H9 (cell line): ENCODE results near the gene VPS54. TPM values are rescaled to one million over a fixed set of nuclear protein-coding genes. Genes with fewer than 3 reads are reported as not detected.

ENCODE experiments used
- DNase-seq: peaks from one replicate; pipeline ENCODE4 v3.0.0-alpha.2; 2017
- H2AFZ ChIP-seq: one replicate; pipeline ENCODE4 v1.6.1; 2013; ENCODE audit warnings: mild to moderate bottlenecking, low read length, control low read depth, moderate library complexity
- H2AK5ac ChIP-seq: 2 replicates; pipeline ENCODE4 v1.6.1; 2013; ENCODE audit warnings: low read length, control low read depth, mixed read lengths; ENCODE audit not compliant: insufficient read length
- H2BK120ac ChIP-seq: one replicate; pipeline ENCODE4 v1.6.1; 2013; ENCODE audit warnings: low read depth, mild to moderate bottlenecking, low read length, control low read depth, inconsistent platforms; ENCODE audit not compliant: poor library complexity, severe bottlenecking
- H2BK12ac ChIP-seq: 2 replicates; pipeline ENCODE4 v1.6.1; 2013; ENCODE audit warnings: low read length, control low read depth, mixed read lengths, low read depth; ENCODE audit not compliant: insufficient read length
- H2BK15ac ChIP-seq: 2 replicates; pipeline ENCODE4 v1.6.1; 2013; ENCODE audit warnings: low read depth, low read length, control low read depth
- H2BK20ac ChIP-seq: one replicate; pipeline ENCODE4 v1.6.1; 2013; ENCODE audit warnings: low read depth, mild to moderate bottlenecking, low read length, control low read depth, inconsistent platforms; ENCODE audit not compliant: poor library complexity, severe bottlenecking
- H2BK5ac ChIP-seq: 2 replicates; pipeline ENCODE4 v1.6.1; 2013; ENCODE audit warnings: low read length, control low read depth, mixed read lengths; ENCODE audit not compliant: insufficient read length
- H3K14ac ChIP-seq: 2 replicates; pipeline ENCODE4 v1.6.1; 2013; ENCODE audit warnings: low read length, control low read depth; ENCODE audit not compliant: insufficient read depth
- H3K18ac ChIP-seq: 2 replicates; pipeline ENCODE4 v1.6.1; 2013; ENCODE audit warnings: low read depth, mild to moderate bottlenecking, mixed read lengths, low read length, control low read depth; ENCODE audit not compliant: insufficient read length
- H3K23ac ChIP-seq: 2 replicates; pipeline ENCODE4 v1.6.1; 2013; ENCODE audit warnings: low read length, control low read depth, mixed read lengths, low read depth; ENCODE audit not compliant: insufficient read length
- H3K23me2 ChIP-seq: 2 replicates; pipeline ENCODE4 v1.6.1; 2013; ENCODE audit warnings: low read depth, mild to moderate bottlenecking, mixed read lengths, low read length, control low read depth; ENCODE audit not compliant: insufficient read length, poor library complexity, severe bottlenecking
- H3K27ac ChIP-seq: 2 replicates; pipeline ENCODE4 v1.5.1; 2013; ENCODE audit warnings: low read length, control low read depth, mixed read lengths, low read depth; ENCODE audit not compliant: insufficient read length
- H3K27me3 ChIP-seq: 2 replicates; pipeline ENCODE4 v1.6.1; 2013; ENCODE audit warnings: low read length, control low read depth, inconsistent platforms; ENCODE audit not compliant: insufficient read depth
- H3K4ac ChIP-seq: 2 replicates; pipeline ENCODE4 v1.6.1; 2013; ENCODE audit warnings: low read depth, mild to moderate bottlenecking, control low read depth, inconsistent platforms, low read length, moderate library complexity
- H3K4me1 ChIP-seq: 2 replicates; pipeline ENCODE4 v1.6.1; 2013; ENCODE audit warnings: low read length, control low read depth, inconsistent platforms; ENCODE audit not compliant: insufficient read depth
- H3K4me2 ChIP-seq: 2 replicates; pipeline ENCODE4 v1.6.1; 2013; ENCODE audit warnings: low read length, control low read depth, mixed read lengths; ENCODE audit not compliant: insufficient read length, insufficient read depth
- H3K56ac ChIP-seq: 2 replicates; pipeline ENCODE4 v1.6.1; 2013; ENCODE audit warnings: low read depth, mild to moderate bottlenecking, mixed read lengths, low read length, control low read depth; ENCODE audit not compliant: insufficient read length
- H3K79me1 ChIP-seq: 2 replicates; pipeline ENCODE4 v1.6.1; 2013; ENCODE audit warnings: low read depth, mild to moderate bottlenecking, moderate library complexity, low read length, control low read depth, inconsistent platforms; ENCODE audit not compliant: insufficient read depth, poor library complexity, severe bottlenecking
- H3K79me2 ChIP-seq: 2 replicates; pipeline ENCODE4 v1.6.1; 2013; ENCODE audit warnings: low read length, control low read depth, inconsistent platforms; ENCODE audit not compliant: insufficient read depth
- H3K9ac ChIP-seq: 2 replicates; pipeline ENCODE4 v1.6.1; 2013; ENCODE audit warnings: low read length, control low read depth, mixed read lengths; ENCODE audit not compliant: insufficient read length; ENCODE audit errors: extremely low read depth
- H3K9me3 ChIP-seq: one replicate; pipeline ENCODE4 v1.6.1; 2013; ENCODE audit warnings: low read depth, low read length, inconsistent platforms; ENCODE audit not compliant: control insufficient read depth
- H3T11ph ChIP-seq: one replicate; pipeline ENCODE4 v1.6.1; 2013; ENCODE audit warnings: mild to moderate bottlenecking, low read length, control low read depth, inconsistent platforms
- H4K20me1 ChIP-seq: one replicate; pipeline ENCODE4 v1.6.1; 2013; ENCODE audit not compliant: control insufficient read depth, insufficient read length, insufficient read depth
- H4K5ac ChIP-seq: 2 replicates; pipeline ENCODE4 v1.6.1; 2013; ENCODE audit warnings: low read depth, mild to moderate bottlenecking, mixed read lengths, low read length, control low read depth; ENCODE audit not compliant: insufficient read length
- H4K8ac ChIP-seq: replicated peaks from 2 replicates; pipeline ENCODE4 v1.6.1; 2013; ENCODE audit warnings: low read length, control low read depth, mixed read lengths, low read depth; ENCODE audit not compliant: insufficient read length
- H4K91ac ChIP-seq: 2 replicates; pipeline ENCODE4 v1.6.1; 2013; ENCODE audit warnings: low read depth, mild to moderate bottlenecking, moderate library complexity, mixed read lengths, low read length, control low read depth; ENCODE audit not compliant: insufficient read length
- H3K27ac Mint-ChIP-seq, 3 experiments: 2 replicates in 2 of 3; 3 replicates in 1 of 3; pipeline ENCODE4 v1.8.0; 2020 to 2021; ENCODE audit warnings: mixed read lengths in 3 of 3, mild to moderate bottlenecking in 1 of 3, moderate library complexity in 1 of 3
- H3K27me3 Mint-ChIP-seq: 2 replicates; pipeline ENCODE4 v1.8.0; 2021; ENCODE audit warnings: low read depth, mild to moderate bottlenecking, moderate library complexity, mixed read lengths
- H3K36me3 Mint-ChIP-seq, 3 experiments: 2 replicates in 2 of 3; 3 replicates in 1 of 3; pipeline ENCODE4 v1.8.0; 2020 to 2021; ENCODE audit warnings: low read depth in 3 of 3, mixed read lengths in 3 of 3; ENCODE audit not compliant: insufficient read depth in 1 of 3
- H3K4me1 Mint-ChIP-seq, 2 experiments: 2 replicates each; pipeline ENCODE4 v1.8.0; 2020; ENCODE audit warnings: mixed read lengths in 2 of 2
- H3K4me3 Mint-ChIP-seq, 2 experiments: 2 replicates in 1 of 2; 3 replicates in 1 of 2; pipeline ENCODE4 v1.8.0; 2020 to 2021; ENCODE audit warnings: mild to moderate bottlenecking in 2 of 2, mixed read lengths in 2 of 2, moderate library complexity in 1 of 2
- H3K9me3 Mint-ChIP-seq, 2 experiments: 2 replicates in 1 of 2; 3 replicates in 1 of 2; pipeline ENCODE4 v1.8.0; 2020; ENCODE audit warnings: mild to moderate bottlenecking in 2 of 2, mixed read lengths in 2 of 2, moderate library complexity in 1 of 2
- WGBS: extraction: QIAGEN DNeasy Blood & Tissue Kit; methylation state at CpG from one replicate; pipeline ENCODE4 v1.1.7; 2013; ENCODE audit warnings: missing lambda C conversion rate, low lambda C conversion rate, mixed read lengths; ENCODE audit not compliant: insufficient read length; ENCODE audit errors: extremely low coverage; 5-methylcytosine and 5-hydroxymethylcytosine counted together
- total RNA-seq: library from RNA; stranded (reverse); gene quantifications from 2 replicates; pipeline ENCODE4 v1.2.1, GENCODE V29; 2021
- TF ChIP-seq, protein P1 (sequence below): fragments of 200-600 bp; sonication (generic); conservative IDR thresholded peaks from 3 replicates; pipeline ENCODE4 v1.8.0; 2021; ENCODE audit warnings: antibody characterized with exemption, mild to moderate bottlenecking

The VPS54 gene
- total RNA-seq, 1 experiment from 2014 or later, result 13.4 TPM

DNA sequence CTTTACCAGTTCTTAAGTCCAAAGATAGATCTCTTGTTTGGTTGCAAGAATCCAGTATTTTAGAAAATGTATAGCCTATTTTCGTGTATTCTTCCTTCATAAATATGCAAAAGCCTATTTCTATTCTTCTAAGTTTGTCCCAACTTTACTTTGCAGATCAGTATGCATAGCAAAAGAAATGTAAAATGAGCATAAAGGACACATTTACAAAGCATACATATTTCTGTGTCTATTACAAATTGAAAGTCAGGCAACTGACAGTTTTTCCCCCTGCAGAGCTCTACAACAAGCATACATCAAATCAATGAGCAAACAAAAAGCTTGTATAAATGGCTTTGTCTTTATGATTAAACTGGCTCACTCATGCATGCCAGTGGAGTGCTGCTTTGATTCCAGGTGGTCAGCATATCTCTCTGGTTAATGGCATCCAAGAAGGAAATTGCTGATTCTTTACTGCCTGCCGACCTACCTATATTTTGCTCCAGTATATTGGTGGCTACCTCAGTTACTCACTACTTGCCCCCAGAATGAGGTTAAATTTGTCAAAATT, 10.0 kb upstream of the VPS54 start:
- no peak overlapping the region for H3K14ac ChIP-seq
- H4K20me1 ChIP-seq, result no peaks in the 10 kb centered on the region
- H3K27ac ChIP-seq, result no peak overlapping the region
- H2BK120ac ChIP-seq, result no peak overlapping the region
- H3K9me3 ChIP-seq, result no peaks in the 10 kb centered on the region
- DNase-seq, result no peak
- H3K4me3 Mint-ChIP-seq, result no peak overlapping the region
- H2BK20ac ChIP-seq, result no peak overlapping the region
- TF ChIP-seq, protein P1, sequence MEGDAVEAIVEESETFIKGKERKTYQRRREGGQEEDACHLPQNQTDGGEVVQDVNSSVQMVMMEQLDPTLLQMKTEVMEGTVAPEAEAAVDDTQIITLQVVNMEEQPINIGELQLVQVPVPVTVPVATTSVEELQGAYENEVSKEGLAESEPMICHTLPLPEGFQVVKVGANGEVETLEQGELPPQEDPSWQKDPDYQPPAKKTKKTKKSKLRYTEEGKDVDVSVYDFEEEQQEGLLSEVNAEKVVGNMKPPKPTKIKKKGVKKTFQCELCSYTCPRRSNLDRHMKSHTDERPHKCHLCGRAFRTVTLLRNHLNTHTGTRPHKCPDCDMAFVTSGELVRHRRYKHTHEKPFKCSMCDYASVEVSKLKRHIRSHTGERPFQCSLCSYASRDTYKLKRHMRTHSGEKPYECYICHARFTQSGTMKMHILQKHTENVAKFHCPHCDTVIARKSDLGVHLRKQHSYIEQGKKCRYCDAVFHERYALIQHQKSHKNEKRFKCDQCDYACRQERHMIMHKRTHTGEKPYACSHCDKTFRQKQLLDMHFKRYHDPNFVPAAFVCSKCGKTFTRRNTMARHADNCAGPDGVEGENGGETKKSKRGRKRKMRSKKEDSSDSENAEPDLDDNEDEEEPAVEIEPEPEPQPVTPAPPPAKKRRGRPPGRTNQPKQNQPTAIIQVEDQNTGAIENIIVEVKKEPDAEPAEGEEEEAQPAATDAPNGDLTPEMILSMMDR, result no peak
- H3K23me2 ChIP-seq, result no peaks in the 10 kb centered on the region
- H3K4me2 ChIP-seq, result no peak overlapping the region
- H3K9me3 Mint-ChIP-seq, result no peaks in the 10 kb centered on the region
- H3K27me3 ChIP-seq, result no peaks in the 10 kb centered on the region
- no peak overlapping the region for H3K9ac ChIP-seq
- H4K91ac ChIP-seq, result no peak overlapping the region
- no peak overlapping the region for H3K4ac ChIP-seq
- peaks cover 19 to 25% of the 10 kb centered on the region in 2 experiments for H3K4me1 Mint-ChIP-seq
- peaks cover 3% of the 10 kb centered on the region; the same call in 1 of the 2 replicates for H3K4me1 ChIP-seq
- H3K79me1 ChIP-seq, result no peaks in the 10 kb centered on the region
- H2AK5ac ChIP-seq, result no peak overlapping the region
- no peaks in the 10 kb centered on the region for H3K36me3 Mint-ChIP-seq
- no peak overlapping the region for H3T11ph ChIP-seq
- H2AFZ ChIP-seq, result no peak overlapping the region
- no CpG with 5 or more reads among the region's 2 CpGs for WGBS
- H3K27me3 Mint-ChIP-seq, result no peaks in the 10 kb centered on the region
- H3K79me2 ChIP-seq, result no peaks in the 10 kb centered on the region
- no peak overlapping the region for H3K18ac ChIP-seq
- H3K23ac ChIP-seq, result no peak overlapping the region
- no peak overlapping the region for H2BK12ac ChIP-seq
- H4K8ac ChIP-seq, result no peak overlapping the region
- H4K5ac ChIP-seq, result no peak overlapping the region
- H2BK15ac ChIP-seq, result no peak overlapping the region
- no peak overlapping the region for H3K56ac ChIP-seq
- H3K27ac Mint-ChIP-seq, result no peak overlapping the region
- H2BK5ac ChIP-seq, result no peak overlapping the region
